ENCODE results near the gene WDR86.

Gene WDR86

DNA sequence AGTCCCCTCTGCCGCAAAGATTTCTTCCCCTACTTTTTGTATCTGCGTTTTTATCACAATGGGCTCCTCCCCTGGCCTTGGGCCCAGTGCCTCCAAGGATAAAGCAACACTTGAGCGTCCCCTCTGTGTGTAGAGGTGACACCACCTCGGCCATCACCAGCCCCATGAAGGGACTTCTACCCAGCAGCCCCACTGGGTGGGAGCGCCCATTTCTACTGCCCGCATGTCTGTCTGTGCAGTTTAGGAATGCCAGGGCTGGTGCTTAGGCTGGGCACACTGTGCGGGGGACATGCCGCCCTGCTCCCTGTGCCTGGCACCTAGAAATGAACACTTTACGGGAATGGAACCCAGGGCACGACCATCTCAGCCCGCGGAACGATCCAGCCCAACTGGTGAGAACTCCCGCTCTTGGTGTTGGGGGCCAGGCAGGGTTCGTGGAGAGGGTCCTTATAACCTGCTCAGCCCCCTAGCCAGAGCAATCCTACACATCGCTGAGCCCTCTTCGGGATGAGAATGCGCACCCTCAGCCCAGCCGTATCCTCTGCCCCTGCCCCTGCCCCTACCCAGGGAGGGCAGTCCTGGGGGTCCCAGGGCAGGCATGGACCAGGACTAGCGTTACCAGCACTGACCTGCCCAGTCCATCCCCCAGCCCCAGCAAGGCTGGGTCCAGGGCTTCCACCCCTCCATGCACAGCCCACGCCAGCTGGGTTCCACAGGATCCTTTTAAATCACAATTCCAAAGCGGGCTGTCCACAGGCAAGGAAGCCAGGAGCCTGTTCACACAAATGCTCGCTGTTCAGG is 17.3 kb upstream of the WDR86 start:
- no peak for DNase-seq

DNA sequence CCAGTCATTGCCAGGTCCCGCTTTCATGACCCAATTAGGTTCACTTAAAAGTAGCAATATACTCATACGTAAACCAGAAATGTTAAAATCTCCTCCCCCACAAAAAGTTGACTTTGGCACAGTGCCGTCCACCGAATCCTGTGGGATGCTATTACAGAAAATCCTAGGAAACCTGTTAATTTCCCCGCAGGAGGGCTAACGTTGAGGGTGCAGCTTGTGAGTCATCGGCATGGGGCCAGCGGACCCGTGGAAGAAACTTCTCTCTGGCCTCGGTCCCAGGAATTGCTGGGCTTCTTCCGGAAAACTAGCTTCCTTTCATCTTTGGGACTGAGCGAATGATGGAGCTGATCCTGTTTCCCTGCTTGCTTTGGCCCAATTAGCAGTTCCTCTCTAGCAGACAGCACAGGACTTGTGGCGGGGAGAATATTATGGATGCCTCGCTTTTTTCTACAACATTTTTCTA is 16.6 kb upstream of the WDR86 start:
- peak; percentile 87 to 93 for DNase-seq

DNA sequence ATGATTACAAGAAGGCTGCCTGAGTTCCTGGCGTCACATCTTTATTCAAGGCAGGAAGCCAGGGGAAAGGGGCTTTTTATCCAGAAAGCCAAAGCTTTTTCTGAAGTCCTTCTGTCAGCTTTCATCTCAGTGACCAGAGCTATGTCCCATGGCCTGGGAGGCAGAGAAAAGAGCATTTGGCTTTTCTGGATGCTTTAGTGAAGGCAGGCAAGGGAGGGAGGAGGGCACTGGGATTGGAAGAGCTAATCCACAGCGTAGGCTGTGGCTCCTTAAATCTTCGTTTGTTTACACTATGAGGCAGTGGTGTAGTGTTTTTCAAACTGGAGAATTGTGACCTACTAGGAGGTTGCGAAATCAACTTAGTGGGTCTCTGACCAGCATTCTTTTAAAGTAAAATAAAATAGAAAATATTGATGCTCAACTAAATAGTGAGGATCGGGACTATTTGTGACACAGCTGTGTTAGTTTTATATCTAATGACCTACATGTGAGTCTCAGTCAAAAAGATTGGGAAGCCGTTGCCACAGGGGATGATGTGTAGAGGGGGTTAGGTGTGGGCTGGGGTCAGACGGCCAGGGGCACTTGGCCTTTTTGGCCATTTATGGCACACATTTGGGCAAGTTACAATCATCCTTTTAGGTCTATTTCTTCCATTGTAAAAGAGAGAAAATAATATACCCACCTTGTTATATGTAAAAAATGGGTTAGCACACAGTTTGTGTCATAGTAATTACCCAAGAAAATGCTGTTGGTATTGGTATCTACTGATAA is 16.0 kb upstream of the WDR86 start:
- DNase-seq, result peak in 1 of 2 experiments; percentile 20

DNA sequence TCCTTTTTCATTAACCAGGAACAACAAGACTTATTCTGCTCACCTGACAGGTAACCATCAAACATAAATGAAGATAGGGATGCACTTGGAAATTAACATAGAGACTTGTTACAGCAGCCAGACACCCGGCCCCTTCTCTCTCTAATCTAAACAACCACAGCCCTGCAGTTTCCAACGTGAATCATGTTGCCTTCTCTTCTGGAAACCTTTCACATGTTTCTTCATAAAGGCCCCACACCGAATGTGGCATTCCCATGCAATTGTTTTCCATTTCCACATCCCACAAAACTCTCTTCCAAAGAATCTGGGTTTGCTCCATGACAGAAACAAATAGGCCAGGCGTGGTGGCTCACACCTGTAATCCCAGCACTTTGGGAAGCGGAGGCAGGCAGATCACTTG is 15.0 kb upstream of the WDR86 start:
- DNase-seq, result no peak

DNA sequence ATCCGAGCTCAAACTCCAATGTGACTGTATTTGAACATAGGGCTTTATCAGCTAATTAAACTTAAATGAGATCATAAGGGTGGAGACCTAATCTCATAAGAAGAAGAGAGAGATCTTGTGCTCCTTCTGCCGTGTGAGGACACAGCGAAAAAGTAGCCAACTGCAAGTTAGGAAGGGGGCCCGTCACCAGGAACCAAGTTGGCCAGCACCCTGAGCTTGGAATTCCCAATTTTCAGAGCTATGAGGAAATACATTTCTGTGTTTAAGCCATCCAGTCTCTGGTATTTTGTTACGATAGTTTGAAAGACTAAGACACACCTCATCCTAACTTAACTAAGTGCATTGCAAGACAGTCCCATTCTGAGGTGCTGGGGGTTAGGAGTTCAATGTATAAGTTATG is 14.1 kb upstream of the WDR86 start:
- no peak for DNase-seq

DNA sequence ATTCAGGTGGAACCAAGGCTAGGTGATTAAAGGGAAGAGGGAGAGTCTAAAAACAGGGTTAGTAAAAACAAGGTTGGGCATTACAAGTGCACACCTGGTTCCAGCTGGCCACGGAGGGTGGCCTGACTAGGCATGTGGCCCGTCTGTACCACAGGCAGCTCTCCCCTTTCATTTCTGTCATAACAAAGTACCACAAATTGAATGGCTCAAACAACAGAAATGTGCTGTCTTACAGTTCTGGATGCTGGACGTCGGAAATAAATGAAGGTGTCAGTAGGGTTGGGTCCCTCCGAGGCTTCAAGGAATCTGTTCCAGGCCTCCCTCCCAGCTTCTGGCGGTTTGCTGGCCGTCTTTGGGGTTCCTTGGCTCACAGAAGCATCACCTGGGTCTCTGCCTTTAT is 13.4 kb upstream of the WDR86 start:
- DNase-seq, result no peak

DNA sequence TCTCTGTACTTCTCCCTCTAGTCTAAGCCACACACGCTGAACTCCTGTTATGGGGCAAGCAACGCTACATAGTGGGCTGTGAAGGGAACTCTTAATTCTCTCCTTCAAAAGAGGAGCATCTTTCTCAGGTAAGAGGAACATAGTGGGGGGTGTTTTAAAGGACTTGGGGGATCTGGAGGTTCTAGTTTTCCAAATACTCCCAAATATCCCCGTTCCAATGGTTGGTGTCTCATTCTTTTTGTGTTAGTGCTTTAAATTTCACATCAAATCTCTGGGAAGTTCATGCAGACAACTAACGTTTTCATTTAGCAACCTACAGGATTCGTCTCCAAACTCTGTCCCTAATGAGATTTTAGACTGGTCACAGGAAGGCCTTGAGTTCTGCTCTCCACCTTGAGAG is 12.4 kb upstream of the WDR86 start:
- DNase-seq, result no peak

DNA sequence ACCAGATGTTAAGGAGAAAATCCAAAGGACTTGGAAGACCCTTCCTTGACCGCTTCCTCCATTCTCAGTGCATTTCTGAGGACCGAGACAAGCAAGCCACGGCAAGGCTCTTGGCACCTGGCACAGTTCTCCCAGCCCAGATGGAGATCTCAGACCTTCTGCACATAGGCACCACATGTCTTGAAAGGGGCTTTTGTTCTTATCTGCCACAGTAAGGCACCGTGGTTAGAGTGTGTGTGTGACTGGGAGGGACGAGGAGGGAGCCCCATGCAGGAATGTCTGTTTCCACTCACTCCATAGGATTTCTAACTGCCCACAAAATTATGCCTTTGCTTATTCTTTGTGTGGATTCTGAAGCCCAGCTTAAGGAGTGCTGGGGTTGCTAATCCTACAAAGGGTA is 10.3 kb upstream of the WDR86 start:
- DNase-seq, result peak in 1 of 2 experiments; percentile 20

DNA sequence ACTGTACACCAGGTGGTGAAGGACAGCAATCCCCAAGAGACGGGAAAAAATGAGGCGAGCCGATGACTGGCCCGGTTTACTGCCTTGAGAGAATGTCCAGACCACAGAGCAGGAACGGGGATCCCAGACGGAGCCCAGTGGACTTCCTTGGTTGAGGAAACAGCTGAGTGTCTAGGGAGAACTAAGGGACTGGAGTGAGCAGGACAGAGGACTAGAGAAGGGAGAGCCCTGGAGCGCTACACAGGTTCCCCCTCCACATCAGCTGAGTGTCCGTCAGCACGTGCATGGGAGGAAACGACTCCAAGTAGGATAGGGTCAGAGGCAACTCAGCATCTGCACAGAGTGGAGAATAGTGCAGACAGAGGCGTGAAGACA is 7.1 kb upstream of the WDR86 start:
- no peak for DNase-seq

DNA sequence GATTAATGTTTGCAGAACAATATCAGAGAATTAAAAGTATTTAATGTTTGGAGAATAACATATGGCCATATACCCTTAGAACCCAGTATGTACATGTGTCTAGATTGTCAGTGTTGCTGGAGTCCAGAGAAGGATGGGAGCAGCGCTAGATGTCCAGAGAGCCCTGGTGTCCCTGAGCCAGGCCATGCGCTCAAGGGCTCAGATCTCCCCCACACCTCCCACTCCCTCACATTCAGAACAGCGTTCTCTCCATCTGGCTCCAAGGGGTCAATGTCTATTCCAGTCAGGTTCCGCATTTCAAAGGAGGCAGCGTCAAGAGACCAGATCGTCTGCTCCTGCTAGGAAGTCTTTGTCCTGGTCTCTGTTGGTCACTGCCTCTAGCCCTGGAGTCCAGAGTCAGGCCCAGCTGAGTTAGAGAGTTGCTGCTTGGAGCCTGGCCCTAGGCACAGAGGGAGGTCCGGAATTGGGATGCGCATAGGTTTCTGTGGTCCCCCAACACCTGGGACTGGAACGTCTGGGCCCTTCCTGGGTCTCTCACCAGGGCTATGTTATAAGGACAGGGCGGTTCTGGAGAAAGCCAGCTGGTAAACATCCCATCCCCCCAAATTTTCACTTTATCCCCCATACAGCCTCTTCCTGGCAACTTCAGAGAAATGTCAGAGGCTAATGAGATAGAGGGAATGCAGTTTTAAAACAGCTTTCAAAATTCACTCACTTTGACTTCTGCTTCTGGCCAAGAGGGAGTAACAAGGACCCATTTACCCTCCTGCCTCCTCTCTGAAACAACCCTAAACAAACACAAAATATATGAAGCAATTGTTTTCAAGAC is 6.5 kb upstream of the WDR86 start:
- no peak for DNase-seq

DNA sequence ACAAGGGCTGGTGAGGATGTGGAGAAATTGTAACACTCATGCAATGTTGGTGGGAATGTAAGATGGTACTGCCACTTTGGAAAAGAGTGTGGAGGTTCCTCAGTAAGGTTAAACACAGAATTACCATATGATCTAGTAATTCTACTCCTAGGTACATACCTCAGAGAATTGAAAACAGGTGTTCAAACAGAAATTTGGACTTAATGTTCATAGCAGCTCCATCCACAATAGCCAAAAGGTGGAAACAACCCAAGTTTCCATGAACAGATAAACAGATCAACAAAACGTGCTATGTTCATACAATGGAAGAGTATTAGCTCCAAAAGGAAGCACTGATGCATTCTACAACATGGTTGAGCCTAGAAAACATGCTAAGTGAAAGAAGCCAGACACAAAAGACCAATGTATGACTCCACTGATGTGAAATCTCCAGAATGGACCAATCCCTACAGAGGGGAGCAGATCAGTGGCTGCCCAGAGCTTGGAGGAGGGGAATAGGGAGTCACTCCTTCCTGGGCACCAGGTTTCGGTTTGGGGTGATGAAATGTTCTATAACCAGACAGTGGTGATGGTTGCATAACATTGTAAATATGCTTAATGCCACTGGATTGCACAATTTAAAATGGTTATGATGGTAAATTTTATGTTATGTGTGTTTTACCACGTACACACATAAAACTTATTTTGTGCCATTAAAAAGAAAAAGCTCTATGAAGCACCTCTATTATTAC is 5.7 kb upstream of the WDR86 start:
- no peak for DNase-seq

DNA sequence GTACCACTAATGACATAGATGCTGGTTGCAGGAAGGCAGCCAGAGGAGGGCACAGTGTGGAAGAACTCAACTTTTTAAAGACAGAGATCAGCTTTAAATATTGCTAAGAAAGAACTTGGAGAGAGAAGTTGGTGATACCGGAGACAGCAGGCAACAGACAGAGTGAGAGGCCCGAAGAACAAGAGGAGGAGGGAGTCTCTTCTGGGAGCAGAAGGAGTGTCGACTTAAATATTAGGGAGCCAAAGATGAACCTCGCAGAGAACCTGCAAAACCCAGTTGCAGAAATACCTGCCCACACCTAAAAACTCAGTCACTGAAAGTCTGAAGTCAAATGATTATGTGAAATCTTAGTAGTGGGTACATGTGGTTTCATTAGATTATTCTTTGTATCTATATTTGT is 3.4 kb upstream of the WDR86 start:
- no peak for DNase-seq

DNA sequence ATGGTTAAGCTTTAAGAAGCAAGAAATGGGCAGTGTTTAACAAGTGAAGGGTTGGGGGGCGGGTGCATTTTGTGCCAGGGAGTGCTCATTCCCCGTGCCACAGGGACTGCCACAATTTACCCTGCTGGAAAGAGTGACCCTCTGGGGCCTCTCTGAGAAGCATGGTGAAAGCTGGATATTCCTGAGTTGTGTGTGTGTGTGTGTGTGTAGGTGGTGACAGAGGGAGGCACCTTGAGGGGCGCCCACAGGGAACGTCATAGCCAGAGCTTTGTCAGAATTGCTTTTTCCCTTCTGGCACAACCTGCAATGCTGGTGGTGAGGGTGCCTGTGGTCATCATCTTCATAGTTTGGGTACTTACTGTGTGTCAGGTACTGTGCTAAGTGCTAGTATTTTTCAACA is 2.5 kb upstream of the WDR86 start:
- DNase-seq, result no peak

DNA sequence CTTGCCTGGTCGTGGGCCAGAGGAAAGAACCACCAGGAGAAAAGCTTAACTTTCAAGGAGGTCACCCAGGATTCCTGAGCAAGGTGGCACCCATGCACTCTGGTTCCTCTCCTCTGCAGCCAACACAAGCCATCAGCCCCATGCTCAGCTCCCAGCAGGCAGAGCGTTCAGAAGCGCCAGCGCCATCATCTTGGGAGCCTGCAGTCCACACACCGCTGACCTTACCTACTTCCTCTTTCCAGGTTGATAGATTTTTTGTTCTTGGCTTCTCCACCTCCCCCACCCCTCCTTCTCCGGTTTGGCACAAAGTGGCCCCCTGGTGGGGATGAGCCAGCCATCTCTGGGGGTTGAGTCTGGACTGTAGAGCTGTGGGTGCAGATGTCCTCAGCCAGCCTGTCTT is 1.7 kb upstream of the WDR86 start:
- no peak for DNase-seq

DNA sequence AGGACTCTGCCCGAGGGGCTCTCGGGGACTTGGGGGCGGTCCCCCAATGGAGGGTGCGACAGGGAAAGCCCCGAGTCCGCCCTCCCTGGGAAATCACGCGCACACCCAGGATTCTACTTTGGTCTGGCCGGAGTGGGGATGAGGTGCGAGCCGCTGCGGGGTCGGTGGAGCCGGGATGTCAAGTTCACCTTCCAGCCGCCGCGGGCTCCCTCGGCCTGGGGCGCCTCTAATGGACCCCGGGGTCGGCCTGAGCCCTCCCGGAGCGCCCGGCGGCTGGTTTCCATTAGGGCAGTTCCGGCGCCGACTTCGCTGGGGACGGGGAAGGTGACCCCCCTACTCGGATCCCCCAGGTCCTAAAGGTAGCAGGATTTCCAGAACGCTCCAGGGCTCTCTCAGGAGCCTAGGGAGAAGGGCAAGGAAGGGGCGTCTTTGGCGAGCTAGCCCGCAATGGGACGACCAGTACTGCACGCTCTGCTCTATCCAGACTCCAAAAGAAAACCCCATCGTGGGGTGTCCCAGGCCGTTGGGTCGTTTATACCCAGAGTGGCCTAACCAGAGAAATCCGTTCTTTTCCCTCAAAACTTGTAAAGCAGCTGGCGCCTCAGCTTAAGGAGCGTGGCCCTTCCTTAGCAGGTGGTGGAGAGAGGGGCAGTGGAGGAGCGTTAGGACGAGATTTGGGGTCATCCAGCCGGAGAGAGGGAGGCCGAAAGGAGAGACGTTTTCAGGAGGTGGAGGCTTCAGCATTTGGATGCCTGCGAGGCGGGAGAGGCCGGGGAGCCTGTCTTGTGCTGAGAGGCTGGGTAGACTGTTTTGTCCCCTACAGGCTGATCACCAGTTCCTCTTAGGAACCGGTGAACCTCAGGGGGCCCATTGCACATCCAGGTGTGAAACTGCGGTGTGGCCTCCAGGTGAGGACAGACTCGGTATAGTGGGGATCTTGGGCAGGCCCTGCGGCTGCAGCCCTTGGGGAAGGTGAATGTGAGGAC is 860 bp upstream of the WDR86 start:
- DNase-seq, result no peak

DNA sequence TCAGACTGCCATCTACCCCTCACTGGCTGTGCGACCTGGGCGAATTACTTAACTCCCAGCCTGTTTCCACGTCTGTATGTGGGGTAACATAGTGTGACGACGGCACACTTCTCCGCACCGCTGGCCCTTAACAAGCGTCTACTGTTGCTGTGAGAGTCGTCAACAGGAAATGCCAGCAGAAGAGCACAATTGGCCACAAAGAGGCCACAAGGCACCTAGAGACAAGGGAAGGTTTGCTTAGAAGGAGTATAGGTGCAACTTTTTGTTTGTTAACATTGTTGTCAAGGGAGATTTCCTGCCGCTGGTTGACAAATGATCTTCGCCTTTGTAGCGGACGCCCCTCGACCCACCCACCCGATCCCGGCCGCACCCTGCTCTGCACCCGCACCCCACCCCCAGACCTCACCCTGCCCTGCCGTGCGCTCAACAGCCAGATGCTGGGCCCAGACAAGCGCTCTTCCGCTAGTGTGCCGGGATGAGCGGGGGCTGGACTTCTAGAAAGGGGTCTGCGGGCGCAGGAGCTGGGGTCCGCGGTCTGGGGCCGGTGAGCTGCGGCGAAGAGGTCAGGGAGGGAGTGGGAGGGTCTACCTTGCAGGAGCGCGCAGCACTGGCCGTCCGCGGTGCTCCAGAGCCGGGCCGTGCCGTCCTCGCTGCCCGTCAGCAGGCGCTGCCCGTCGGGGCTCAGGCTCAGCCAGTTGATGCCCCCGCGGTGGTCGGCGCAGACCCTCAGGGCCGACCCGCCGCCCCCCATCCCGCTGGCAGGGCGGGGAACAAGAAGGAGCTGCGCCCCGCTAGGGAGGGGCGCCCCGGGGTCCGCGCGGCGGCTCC is 785 bp downstream of the WDR86 start:
- no peak for DNase-seq

DNA sequence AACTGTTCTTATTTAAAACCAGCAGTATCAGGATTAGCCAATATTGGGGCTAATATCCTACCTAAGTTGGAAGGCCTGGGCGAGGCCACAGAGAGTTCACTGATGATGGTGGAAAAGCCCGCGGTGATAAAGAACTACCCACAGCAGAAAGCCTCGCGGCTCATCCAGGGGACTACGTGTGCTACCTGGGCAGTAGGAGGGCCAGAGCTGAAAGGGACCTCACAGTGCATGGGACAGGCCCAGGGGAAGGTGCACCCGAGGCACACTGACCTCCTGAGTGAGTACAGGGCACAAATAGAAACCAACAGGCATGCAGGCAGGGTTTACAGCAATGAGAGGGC is 1.4 kb downstream of the WDR86 start:
- DNase-seq, result no peak

DNA sequence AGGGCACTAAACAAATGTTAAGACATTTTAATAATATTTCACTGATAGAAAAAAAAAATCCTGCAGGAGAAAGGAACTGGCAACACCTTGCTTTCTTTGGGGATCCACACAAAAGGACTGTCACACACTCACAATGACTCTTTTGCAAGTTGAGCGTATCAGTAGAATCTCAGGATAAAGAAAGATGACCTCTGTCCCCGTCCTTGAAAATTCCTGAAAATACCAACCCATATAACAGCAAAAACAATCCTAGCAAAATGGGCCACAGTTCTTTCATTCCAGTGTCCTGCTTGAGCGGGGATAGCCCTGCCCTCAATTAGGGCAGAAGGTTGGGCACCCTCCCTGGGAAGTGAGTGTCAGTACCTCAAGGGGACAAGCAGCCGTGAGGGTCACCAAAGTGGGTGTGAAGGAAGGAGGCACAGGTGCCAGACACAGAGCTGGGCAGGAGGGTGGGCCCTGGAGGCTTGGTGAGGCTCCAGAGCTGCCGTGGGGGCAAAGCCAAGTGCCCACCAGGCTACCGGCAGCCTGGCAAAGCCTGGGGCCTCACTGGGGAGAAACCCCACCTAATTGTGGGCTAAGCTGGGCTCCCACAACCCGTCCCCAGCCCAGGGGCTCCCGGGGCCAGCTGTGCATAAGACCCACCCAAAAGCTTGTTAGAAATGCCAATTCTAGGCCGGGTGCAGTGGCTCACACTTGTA is 2.8 kb downstream of the WDR86 start:
- DNase-seq, result no peak

DNA sequence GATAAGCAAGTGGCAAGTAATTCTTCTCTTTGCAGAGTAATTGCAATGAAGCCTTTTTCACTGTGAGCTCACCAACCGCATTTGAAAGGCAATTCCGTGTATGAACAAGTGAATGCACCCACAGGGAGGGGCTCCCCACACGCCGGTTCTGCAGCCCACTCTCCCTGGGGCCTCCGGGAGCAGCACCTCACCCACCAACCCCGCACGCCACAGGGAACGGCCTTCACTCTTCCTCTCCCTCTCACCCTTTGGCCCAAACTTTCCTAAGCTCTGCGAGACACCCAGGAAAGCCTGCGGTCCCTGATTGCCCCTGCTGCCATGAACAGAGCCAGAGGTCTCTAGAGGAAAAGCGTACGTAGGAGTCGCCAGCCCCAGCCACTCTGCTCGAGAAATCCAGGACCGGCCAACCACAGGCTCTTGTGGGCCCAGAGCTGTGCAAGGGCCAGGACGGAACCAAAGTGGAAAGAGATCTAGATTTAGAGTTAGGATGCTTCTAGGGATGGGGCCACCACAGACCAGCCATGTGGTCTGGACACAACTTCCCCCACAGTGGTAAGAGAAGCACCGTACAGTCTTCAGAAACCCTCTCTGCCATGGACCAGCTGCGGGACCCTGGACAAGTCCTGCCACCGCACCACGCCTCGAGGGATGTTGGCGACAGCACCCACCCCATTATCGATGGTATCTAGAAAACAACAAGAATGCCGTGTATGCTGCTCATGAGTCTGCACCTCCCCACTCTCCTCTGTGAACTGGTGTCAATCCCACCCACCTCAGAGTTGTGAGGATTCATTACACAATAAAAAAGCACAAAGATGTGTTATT is 3.6 kb downstream of the WDR86 start:
- DNase-seq, result no peak

All from NCI-H446 (cell line).